Choroid plexus epithelial cell (primary cell): ENCODE data around the gene FUNDC2.

Experiments used
- DNase-seq: peaks from one replicate; pipeline ENCODE4 v3.0.0-alpha.2; 2010; ENCODE audit warnings: low read depth
- H3K4me3 ChIP-seq: 2 replicates; pipeline ENCODE4 v1.5.1; 2011; ENCODE audit warnings: low read depth, mild to moderate bottlenecking, control low read depth, low read length, moderate library complexity
- CTCF ChIP-seq: conservative IDR thresholded peaks from 2 replicates; pipeline ENCODE4 v1.5.1; 2011; ENCODE audit warnings: low read depth, mild to moderate bottlenecking, control low read depth, inconsistent platforms, low read length, moderate library complexity

FUNDC2 gene

GRCh38 chrX:155026420-155026726 lies 271 bp upstream of the FUNDC2 start:
- TF ChIP-seq CTCF: no peak
- H3K4me3 ChIP-seq: peak overlapping the region; percentile 69
- DNase-seq: no peak

GRCh38 chrX:155027509-155028066 lies 944 bp downstream of the FUNDC2 start:
- H3K4me3 ChIP-seq: peak overlapping the region; percentile 69
- no peak for TF ChIP-seq CTCF
- peak; percentile 89 for DNase-seq

- DNase-seq: no peak
- H3K4me3 ChIP-seq: no peak overlapping the region
- no peak for TF ChIP-seq CTCF
These were observed 1.5 kb downstream of the FUNDC2 start for GRCh38 chrX:155028129-155028528.

GRCh38 chrX:155028877-155029291 lies 2.2 kb downstream of the FUNDC2 start:
- peak; percentile 65 for DNase-seq
- no peak overlapping the region for H3K4me3 ChIP-seq
- no peak for TF ChIP-seq CTCF

GRCh38 chrX:155031657-155032056 lies 5.0 kb downstream of the FUNDC2 start:
- H3K4me3 ChIP-seq: no peak overlapping the region
- no peak for TF ChIP-seq CTCF
- DNase-seq: peak; percentile 17

- no peak for DNase-seq
- no peak overlapping the region for H3K4me3 ChIP-seq
- no peak for TF ChIP-seq CTCF
These were observed 9.0 kb downstream of the FUNDC2 start for GRCh38 chrX:155035688-155036087.

GRCh38 chrX:155046129-155046810 lies 19.6 kb downstream of the FUNDC2 start:
- TF ChIP-seq CTCF: no peak
- no peak for DNase-seq
- H3K4me3 ChIP-seq: no peak overlapping the region
